PC-3 (cell line): ENCODE measurements around the gene ZCCHC14. TPM values are rescaled to one million over a fixed set of nuclear protein-coding genes. Genes with fewer than 3 reads are reported as not detected.

ENCODE experiments used
- ATAC-seq: fragments of 200-7000 bp; cut with Tn5 transposase; 2 replicates; pipeline ENCODE4 v1.9.1; 2020; ENCODE audit warnings: mild to moderate bottlenecking, moderate library complexity
- BruUV-seq: library from RNA; stranded (reverse); fragments of 400-500 nt; replicated peaks from 2 replicates; lab custom pipeline; 2021; lab: Mats Ljungman, UMichigan
- CTCF ChIA-PET: fragments of 300-600 bp; sonication (Branson Sonifier 250); formaldehyde crosslinking; loops from one replicate; lab custom pipeline; 2022; ENCODE audit warnings: antibody characterized with exemption; lab: Charles Lee
- POLR2A ChIA-PET: fragments of 300-600 bp; sonication (Branson Sonifier 250); formaldehyde crosslinking; loops from one replicate; lab custom pipeline; 2022; ENCODE audit warnings: antibody characterized with exemption; ENCODE audit not compliant: unreplicated experiment; lab: Charles Lee
- DNase-seq: peaks from one replicate; pipeline ENCODE4 v3.0.0-alpha.2; 2015
- H2AFZ ChIP-seq: fragments of 300-600 bp; sonication (generic); 2 replicates; pipeline ENCODE4 v1.6.0; 2016; ENCODE audit warnings: antibody characterized with exemption, low read length
- H3F3A ChIP-seq: fragments of 300-600 bp; sonication (generic); one replicate; pipeline ENCODE4 v1.6.0; 2017; ENCODE audit warnings: antibody characterized with exemption, low read length, control low read depth, mild to moderate bottlenecking; ENCODE audit not compliant: unreplicated experiment
- H3K27ac ChIP-seq: fragments of 300-600 bp; sonication (generic); 2 replicates; pipeline ENCODE4 v1.5.1; 2016; ENCODE audit warnings: mild to moderate bottlenecking, low read length
- H3K27me3 ChIP-seq: fragments of 300-600 bp; sonication (generic); 2 replicates; pipeline ENCODE4 v1.6.1; 2016; ENCODE audit warnings: low read length, mixed read lengths
- H3K36me3 ChIP-seq: fragments of 300-600 bp; sonication (generic); 2 replicates; pipeline ENCODE4 v1.6.1; 2016; ENCODE audit warnings: low read depth, mixed run types, low read length, mixed read lengths
- H3K4me1 ChIP-seq: fragments of 300-600 bp; sonication (generic); 2 replicates; pipeline ENCODE4 v1.5.1; 2016; ENCODE audit warnings: low read length; ENCODE audit not compliant: insufficient read depth
- H3K4me2 ChIP-seq: fragments of 300-600 bp; sonication (generic); 2 replicates; pipeline ENCODE4 v1.6.0; 2016; ENCODE audit warnings: low read length
- H3K4me3 ChIP-seq: fragments of 300-600 bp; sonication (generic); 2 replicates; pipeline ENCODE4 v1.5.1; 2016; ENCODE audit warnings: mild to moderate bottlenecking, low read length, mixed read lengths
- H3K79me2 ChIP-seq: fragments of 300-600 bp; sonication (generic); 2 replicates; pipeline ENCODE4 v1.6.1; 2017; ENCODE audit warnings: low read length, mixed read lengths
- H3K9ac ChIP-seq: fragments of 300-600 bp; sonication (generic); 2 replicates; pipeline ENCODE4 v1.6.0; 2016; ENCODE audit warnings: mild to moderate bottlenecking, low read length
- H3K9me2 ChIP-seq: fragments of 300-600 bp; sonication (generic); replicated peaks from 2 replicates; pipeline ENCODE4 v1.6.1; 2016; ENCODE audit warnings: mixed run types, low read length, mixed read lengths
- H3K9me3 ChIP-seq: fragments of 300-600 bp; sonication (generic); 2 replicates; pipeline ENCODE4 v1.6.1; 2016; ENCODE audit warnings: low read length, mixed read lengths
- H4K20me1 ChIP-seq: fragments of 300-600 bp; sonication (generic); 2 replicates; pipeline ENCODE4 v1.6.1; 2016; ENCODE audit warnings: low read length, mixed read lengths
- CTCF ChIP-seq: fragments of 300-600 bp; sonication (generic); conservative IDR thresholded peaks from 2 replicates; pipeline ENCODE4 v1.5.1; 2017; ENCODE audit warnings: antibody characterized with exemption, low read depth, mild to moderate bottlenecking, low read length
- EZH2 ChIP-seq: fragments of 300-600 bp; sonication (generic); IDR thresholded peaks from one replicate; pipeline ENCODE4 v1.6.1; 2017; ENCODE audit warnings: antibody characterized with exemption, mild to moderate bottlenecking, low read length; ENCODE audit not compliant: unreplicated experiment
- EZH2phosphoT487 ChIP-seq: fragments of 300-600 bp; sonication (generic); IDR thresholded peaks from 2 replicates; pipeline ENCODE4 v1.6.1; 2018; ENCODE audit warnings: mild to moderate bottlenecking, antibody characterized with exemption, low read length, borderline replicate concordance
- intact Hi-C: fragments of 100-400 bp; cut with micrococcal nuclease; formaldehyde crosslinking; loops from 2 replicates; pipeline ENCODE4 v1.9.0; 2023
- total RNA-seq: library from RNA; depleted of rRNA; stranded (reverse); fragments of >200 nt; gene quantifications from 2 replicates; pipeline ENCODE4 v1.2.3, GENCODE V29; 2014

The ZCCHC14 gene
- total RNA-seq, 1 experiment from 2014 or later, result 5.3 TPM

GRCh38 chr16:87464691-87465300 lies 28.0 kb downstream of the ZCCHC14 start:
- peak overlapping the region; percentile 87 for H3K27ac ChIP-seq
- DNase-seq (peak; percentile 61), ATAC-seq (peak; percentile 66)
- H3K27me3 ChIP-seq, result no peaks in the 10 kb centered on the region
- peaks cover 58% of the 10 kb centered on the region for H3K79me2 ChIP-seq
- no peaks in the 10 kb centered on the region for H3K9me3 ChIP-seq
- peaks cover 36% of the 10 kb centered on the region for H3K4me1 ChIP-seq
- no peaks in the 10 kb centered on the region for H4K20me1 ChIP-seq
- ChIA-PET CTCF (interaction anchor here (0.7 kb wide), 1 partner anchor 55 kb away, joined by 3 read pairs; no protein-coding TSS in a partner anchor), POLR2A (interaction anchor here (0.6 kb wide), 2 partner anchors 8 to 11 kb away, joined by 5 to 6 read pairs; no protein-coding TSS in a partner anchor)
- BruUV-seq, result TSS peak; percentile 37
- intact Hi-C loops, result loop anchor here (2.0 to 10.0 kb wide), 2 partner anchors 26 to 50 kb away; no protein-coding TSS in a partner anchor
- H3K4me3 ChIP-seq, result peak overlapping the region; percentile 51
- H3K9ac ChIP-seq, result peak overlapping the region; percentile 53
- TF ChIP-seq EZH2phosphoT487, result no peak
- TF ChIP-seq CTCF, result no peak
- TF ChIP-seq EZH2, result no peak
- H3K9me2 ChIP-seq, result no peaks in the 10 kb centered on the region
- H3K36me3 ChIP-seq, result no peaks in the 10 kb centered on the region
- peak overlapping the region; percentile 80 for H3K4me2 ChIP-seq
- H2AFZ ChIP-seq, result peak overlapping the region; percentile 27; the same call in 1 of the 2 replicates
- no peaks in the 10 kb centered on the region for H3F3A ChIP-seq

GRCh38 chr16:87463722-87464690 lies 28.8 kb downstream of the ZCCHC14 start:
- Histone ChIP-seq H3K27ac (peak overlapping the region; percentile 87), H2AFZ (peak overlapping the region; percentile 27; the same call in 1 of the 2 replicates), H3K27me3 (no peaks in the 10 kb centered on the region), H3K4me3 (peak overlapping the region; percentile 51), H3K9ac (peak overlapping the region; percentile 53), H3K9me3 (no peaks in the 10 kb centered on the region), H3F3A (no peaks in the 10 kb centered on the region), H3K36me3 (no peaks in the 10 kb centered on the region), H4K20me1 (no peaks in the 10 kb centered on the region), H3K4me1 (peaks cover 36% of the 10 kb centered on the region), H3K9me2 (no peaks in the 10 kb centered on the region), H3K4me2 (peak overlapping the region; percentile 80), H3K79me2 (peaks cover 51% of the 10 kb centered on the region)
- CTCF ChIA-PET, result interaction anchor here (0.6 kb wide), 2 partner anchors 47 to 172 kb away, joined by 3 to 4 read pairs; no protein-coding TSS in a partner anchor
- TF ChIP-seq EZH2phosphoT487 (no peak), EZH2 (no peak)
- peak; percentile 38 for DNase-seq
- no TSS peak for BruUV-seq
- ATAC-seq, result peak; percentile 30
- intact Hi-C loops, result loop anchor here (2.0 to 10.0 kb wide), 2 partner anchors 27 to 49 kb away; no protein-coding TSS in a partner anchor
- POLR2A ChIA-PET, result interaction anchor here (0.6 kb wide), 1 partner anchor 10 kb away, joined by 6 read pairs; no protein-coding TSS in a partner anchor
